HG02885 (cell line): ENCODE results near the gene HEXIM2.
"Not testable (repeated sequence)": the region's sequence is repeated elsewhere in the genome, so short reads cannot be mapped to it uniquely, and the experiment has no call there.

Source experiments
- ATAC-seq: cut with Tn5 transposase; IDR thresholded peaks from one replicate; pipeline ENCODE4 v1.9.1; 2021; ENCODE audit warnings: mild to moderate bottlenecking; ENCODE audit not compliant: unreplicated experiment, poor library complexity

The HEXIM2 gene, protein sequence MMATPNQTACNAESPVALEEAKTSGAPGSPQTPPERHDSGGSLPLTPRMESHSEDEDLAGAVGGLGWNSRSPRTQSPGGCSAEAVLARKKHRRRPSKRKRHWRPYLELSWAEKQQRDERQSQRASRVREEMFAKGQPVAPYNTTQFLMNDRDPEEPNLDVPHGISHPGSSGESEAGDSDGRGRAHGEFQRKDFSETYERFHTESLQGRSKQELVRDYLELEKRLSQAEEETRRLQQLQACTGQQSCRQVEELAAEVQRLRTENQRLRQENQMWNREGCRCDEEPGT

DNA sequence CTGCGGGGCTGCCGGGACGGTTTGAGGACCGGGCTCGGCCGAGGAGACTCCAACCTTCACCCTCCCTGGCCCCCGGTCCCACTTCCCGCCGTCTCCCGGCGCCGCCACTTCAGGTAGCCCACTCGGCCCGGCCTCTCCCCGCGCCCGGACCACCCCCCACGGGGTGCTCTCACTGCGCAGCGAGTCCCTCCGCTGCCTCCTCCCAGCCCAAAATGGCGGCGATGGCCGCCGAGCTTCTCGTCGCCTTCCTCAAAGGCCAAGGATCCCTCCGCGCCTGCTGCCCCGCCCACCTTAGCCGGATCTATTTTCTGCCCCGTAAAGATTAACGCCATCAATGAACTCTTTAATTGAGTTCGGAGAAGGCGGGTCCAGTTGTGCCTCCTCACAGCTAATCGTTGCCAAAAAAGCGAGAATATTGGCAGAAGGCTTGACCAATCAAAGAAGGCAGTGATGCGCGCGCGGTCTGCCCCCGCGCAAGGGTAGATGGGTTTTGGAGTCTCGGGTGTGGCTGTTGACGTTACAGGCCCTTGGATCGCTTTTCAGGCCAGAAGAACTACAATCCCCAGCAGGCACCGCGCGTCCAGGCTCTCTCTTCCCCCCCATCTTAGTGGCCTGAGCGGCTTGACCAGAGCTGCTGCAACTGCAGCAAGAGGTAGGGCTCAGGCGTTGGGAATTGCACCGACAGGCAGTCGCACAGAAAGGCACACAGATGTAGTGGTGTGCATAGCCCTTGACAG, at the start of gene HEXIM2:
Gene HEXIM2 (plus strand): TSS at position 588 of the 737 bp plus-strand sequence. CDS start 919 bp downstream, outside the sequence.
- peak; percentile 91 for ATAC-seq

GRCh38 chr17:45112559-45113423, 48.9 kb upstream of the HEXIM2 start:
- no peak for ATAC-seq

DNA sequence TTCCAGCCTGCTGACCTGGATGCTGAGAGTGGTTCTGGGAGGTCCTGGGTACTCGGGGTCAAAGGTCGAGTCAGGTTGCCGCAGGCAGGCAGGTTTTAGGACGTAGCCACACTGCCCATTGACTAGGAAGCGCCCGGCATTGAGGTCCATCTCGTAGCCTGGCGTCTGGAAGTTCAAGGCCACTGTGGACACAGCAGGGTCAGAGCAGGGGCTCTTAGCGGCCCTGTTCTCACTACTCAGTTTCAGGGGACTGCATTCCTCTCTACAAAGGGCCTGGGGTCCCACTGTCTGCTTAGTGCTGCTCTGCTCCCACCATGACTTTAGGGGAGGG, 48.3 kb upstream of the HEXIM2 start:
- ATAC-seq: no peak

- no peak for ATAC-seq
Observed at GRCh38 chr17:45114117-45114932, 47.4 kb upstream of the HEXIM2 start.

- ATAC-seq: no peak
Observed at GRCh38 chr17:45115015-45115625, 46.6 kb upstream of the HEXIM2 start.

GRCh38 chr17:45115871-45116270, 45.8 kb upstream of the HEXIM2 start:
- ATAC-seq: no peak

GRCh38 chr17:45116434-45117016, 45.1 kb upstream of the HEXIM2 start:
- no peak for ATAC-seq

DNA sequence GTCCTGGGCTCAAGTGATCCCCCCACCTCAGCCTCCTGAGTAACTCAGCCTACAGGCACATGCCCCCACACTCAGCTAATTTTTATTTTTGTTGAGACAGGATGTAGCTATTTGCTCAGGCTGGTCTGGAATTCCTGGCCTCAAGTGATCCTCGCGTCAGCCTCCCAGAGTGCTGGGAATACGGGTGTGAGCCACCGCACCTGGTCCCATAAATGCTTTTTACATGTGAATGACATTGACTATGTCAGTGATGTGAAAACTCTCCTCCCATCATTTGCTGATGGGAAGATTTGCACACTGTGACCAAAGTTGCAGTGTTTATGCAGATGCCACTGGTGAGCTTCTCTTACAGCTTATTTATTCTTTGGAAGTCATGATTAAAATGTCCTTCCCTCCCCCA, 44.3 kb upstream of the HEXIM2 start:
- ATAC-seq: no peak

GRCh38 chr17:45117848-45118646, 43.6 kb upstream of the HEXIM2 start:
- no peak for ATAC-seq

- ATAC-seq: no peak
Observed at GRCh38 chr17:45118691-45119090, 43.0 kb upstream of the HEXIM2 start.

DNA sequence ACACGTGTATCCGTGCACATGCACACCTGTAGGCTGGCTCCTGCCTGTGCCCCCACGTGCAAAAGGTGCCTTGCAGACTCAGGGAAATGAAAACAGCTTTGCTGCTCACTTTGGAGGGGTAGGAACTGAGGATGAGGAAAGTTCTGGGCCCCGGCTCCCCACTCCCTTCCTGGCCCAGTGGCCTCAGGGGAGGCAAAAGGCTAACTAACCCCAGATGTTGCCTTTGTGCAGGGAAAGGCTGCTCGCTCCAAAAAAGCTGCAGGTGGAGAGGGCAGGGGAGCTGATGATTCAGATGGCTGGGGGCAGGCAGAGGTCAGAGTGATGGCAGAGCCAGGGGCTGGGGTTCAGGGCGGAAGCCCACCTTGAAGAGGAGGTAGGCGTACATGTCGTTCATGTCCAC, 41.7 kb upstream of the HEXIM2 start:
- ATAC-seq: no peak

DNA sequence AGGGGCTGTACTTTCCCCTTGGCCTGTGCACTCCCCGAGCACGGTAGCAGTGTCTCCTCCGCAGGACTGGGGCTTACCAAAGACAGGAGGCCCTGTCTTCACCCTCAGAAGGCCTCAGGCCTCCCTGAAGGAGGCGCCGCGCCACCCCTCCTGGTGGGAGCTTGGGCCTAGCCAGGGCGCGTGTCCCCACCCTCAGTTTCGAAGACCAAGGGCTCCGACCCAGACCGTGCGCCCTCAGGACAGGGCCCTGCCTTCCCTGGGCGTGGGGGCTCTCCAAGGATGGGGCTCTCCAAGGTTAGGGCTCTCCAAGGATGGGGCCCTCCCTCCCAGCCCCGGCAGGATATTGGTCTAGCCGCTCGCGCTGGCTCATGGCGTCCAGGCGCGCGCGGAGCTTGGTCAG, 41.1 kb upstream of the HEXIM2 start:
- ATAC-seq: no peak

DNA sequence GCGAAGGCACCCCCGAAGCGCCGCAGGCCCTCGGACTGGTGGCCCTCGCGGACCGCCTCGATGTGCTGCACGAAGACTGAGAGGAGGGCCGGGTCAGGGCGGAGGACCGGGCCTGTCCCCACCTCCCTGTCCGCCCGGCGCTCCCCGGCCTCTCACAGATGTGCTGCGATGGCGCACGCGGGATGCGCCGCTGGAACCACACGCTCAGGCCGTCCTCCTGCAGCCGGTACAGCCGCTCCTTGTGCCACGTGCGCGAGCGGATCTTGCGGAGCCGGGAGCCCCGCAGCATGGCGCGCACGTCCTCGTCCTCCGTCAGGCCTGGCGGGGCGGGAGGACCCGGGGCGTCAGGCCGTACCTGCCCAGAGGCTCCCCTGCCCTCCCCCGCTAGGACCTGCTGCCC, 40.6 kb upstream of the HEXIM2 start:
- ATAC-seq: no peak

GRCh38 chr17:45123076-45123770, 38.5 kb upstream of the HEXIM2 start:
- no peak for ATAC-seq

- no peak for ATAC-seq
Observed at GRCh38 chr17:45123930-45124796, 37.5 kb upstream of the HEXIM2 start.

DNA sequence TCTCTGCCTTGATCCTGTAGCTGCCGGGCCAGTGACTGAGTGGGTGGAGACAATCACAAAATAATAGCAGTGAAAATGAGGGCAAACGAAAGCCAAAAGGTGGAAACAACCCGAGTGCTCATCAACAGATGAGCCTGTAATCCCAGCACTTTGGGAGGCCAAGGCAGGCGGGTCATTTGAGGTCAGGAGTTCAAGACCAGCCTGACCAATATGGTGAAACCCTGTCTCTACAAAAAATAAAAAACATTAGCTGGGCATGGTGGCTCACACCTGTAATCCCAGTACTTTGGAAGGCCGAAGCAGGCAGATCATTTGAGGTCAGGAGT, 36.9 kb upstream of the HEXIM2 start:
- ATAC-seq: not testable (repeated sequence)

DNA sequence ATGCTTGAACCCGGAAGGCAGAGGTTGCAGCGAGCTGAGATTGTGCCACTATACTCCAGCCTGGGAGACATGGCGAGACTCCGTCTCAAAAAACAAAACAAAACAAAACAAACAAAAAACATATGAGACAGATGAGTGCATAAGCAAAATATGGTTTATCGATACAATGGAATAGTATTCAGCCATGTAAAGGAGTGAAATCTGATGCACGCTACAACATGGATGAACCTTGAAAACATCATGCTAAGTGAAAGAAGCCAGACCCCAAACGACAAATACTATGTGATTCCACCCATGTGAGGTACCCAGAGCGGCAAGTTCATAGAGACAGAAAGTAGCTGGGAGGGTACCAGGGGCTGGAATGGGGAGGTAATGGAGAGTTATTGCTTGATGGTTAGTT, 36.2 kb upstream of the HEXIM2 start:
- ATAC-seq: no peak
